GM18873 (cell line): ENCODE measurements around the gene SVOPL.

Experiments
- ATAC-seq: cut with Tn5 transposase; IDR thresholded peaks from one replicate; pipeline ENCODE4 v1.9.1; 2021; ENCODE audit warnings: mild to moderate bottlenecking, moderate library complexity, moderate number of reproducible peaks; ENCODE audit not compliant: unreplicated experiment, low FRiP score

Gene SVOPL

GRCh38 chr7:138662076-138662990 lies 38.8 kb downstream of the SVOPL start:
- ATAC-seq: no peak

GRCh38 chr7:138661069-138661635 lies 40.0 kb downstream of the SVOPL start:
- no peak for ATAC-seq

GRCh38 chr7:138658889-138659288 lies 42.3 kb downstream of the SVOPL start:
- ATAC-seq: no peak

GRCh38 chr7:138657854-138658386 lies 43.2 kb downstream of the SVOPL start:
- no peak for ATAC-seq

GRCh38 chr7:138656952-138657351 lies 44.2 kb downstream of the SVOPL start:
- no peak for ATAC-seq

GRCh38 chr7:138654616-138655015 lies 46.5 kb downstream of the SVOPL start:
- no peak for ATAC-seq

GRCh38 chr7:138649506-138649905 lies 51.7 kb downstream of the SVOPL start:
- ATAC-seq: no peak

- ATAC-seq: no peak
These were observed 55.9 kb downstream of the SVOPL start for GRCh38 chr7:138645284-138645683.

GRCh38 chr7:138632826-138633602 lies 68.1 kb downstream of the SVOPL start:
- no peak for ATAC-seq

- no peak for ATAC-seq
These were observed 68.8 kb downstream of the SVOPL start for GRCh38 chr7:138632384-138632783.

- no peak for ATAC-seq
These were observed 71.0 kb downstream of the SVOPL start for GRCh38 chr7:138630059-138630610.

- ATAC-seq: no peak
These were observed 73.8 kb downstream of the SVOPL start for GRCh38 chr7:138627361-138627760.

GRCh38 chr7:138626846-138627245 lies 74.3 kb downstream of the SVOPL start:
- ATAC-seq: no peak

- no peak for ATAC-seq
These were observed 75.3 kb downstream of the SVOPL start for GRCh38 chr7:138625849-138626230.

- no peak for ATAC-seq
These were observed 75.9 kb downstream of the SVOPL start for GRCh38 chr7:138625084-138625848.

- no peak for ATAC-seq
These were observed 78.3 kb downstream of the SVOPL start for GRCh38 chr7:138622841-138623240.

- no peak for ATAC-seq
These were observed 82.2 kb downstream of the SVOPL start for GRCh38 chr7:138618933-138619332.

- no peak for ATAC-seq
These were observed 82.7 kb downstream of the SVOPL start for GRCh38 chr7:138618506-138618905.

- no peak for ATAC-seq
These were observed 85.1 kb downstream of the SVOPL start for GRCh38 chr7:138616085-138616484.

- ATAC-seq: no peak
These were observed 87.5 kb downstream of the SVOPL start for GRCh38 chr7:138613630-138614029.
